Measurements from ENCODE around the gene MED31. TPM values are rescaled to one million over a fixed set of nuclear protein-coding genes. Genes with fewer than 3 reads are reported as not detected.

MED31 gene
- total RNA-seq, 1 donor from 2014 or later: not detected

DNA sequence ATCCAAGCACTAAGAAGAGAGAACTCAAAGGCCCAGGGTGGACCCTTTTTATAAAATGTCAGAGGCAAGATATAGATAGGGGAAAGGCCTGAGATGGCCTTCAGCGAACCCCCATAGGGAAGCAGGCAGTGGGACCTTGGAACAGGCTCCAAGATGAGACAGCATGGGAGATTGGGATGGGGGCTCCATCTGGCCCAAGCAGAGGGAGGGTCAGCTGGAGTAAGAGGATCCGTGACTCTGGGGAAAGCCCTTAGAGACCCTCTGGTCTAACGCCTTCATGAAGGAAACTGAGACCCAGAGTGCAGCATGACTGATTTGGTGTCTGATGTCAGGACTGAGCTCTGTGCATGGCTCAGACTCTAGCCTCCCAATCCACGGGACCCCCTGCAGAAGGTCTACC, 30.9 kb upstream of the MED31 start:
- no peaks in the 10 kb centered on the region for H3K4me1 ChIP-seq
- no peak overlapping the region for H3K4me3 ChIP-seq
- no peaks in the 10 kb centered on the region for H3K36me3 ChIP-seq
- no peaks in the 10 kb centered on the region for H3K9me3 ChIP-seq
- DNase-seq (ENCODE audit: low spot score in 2 of 2): no peak
- TF ChIP-seq, protein P1, sequence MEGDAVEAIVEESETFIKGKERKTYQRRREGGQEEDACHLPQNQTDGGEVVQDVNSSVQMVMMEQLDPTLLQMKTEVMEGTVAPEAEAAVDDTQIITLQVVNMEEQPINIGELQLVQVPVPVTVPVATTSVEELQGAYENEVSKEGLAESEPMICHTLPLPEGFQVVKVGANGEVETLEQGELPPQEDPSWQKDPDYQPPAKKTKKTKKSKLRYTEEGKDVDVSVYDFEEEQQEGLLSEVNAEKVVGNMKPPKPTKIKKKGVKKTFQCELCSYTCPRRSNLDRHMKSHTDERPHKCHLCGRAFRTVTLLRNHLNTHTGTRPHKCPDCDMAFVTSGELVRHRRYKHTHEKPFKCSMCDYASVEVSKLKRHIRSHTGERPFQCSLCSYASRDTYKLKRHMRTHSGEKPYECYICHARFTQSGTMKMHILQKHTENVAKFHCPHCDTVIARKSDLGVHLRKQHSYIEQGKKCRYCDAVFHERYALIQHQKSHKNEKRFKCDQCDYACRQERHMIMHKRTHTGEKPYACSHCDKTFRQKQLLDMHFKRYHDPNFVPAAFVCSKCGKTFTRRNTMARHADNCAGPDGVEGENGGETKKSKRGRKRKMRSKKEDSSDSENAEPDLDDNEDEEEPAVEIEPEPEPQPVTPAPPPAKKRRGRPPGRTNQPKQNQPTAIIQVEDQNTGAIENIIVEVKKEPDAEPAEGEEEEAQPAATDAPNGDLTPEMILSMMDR (IDR thresholded peaks at IDR 0.05): no peak
- H3K27ac ChIP-seq: no peak overlapping the region
- intact Hi-C loops (cut with DNase I): no loop called here
- H3K27me3 ChIP-seq: no peaks in the 10 kb centered on the region

DNA sequence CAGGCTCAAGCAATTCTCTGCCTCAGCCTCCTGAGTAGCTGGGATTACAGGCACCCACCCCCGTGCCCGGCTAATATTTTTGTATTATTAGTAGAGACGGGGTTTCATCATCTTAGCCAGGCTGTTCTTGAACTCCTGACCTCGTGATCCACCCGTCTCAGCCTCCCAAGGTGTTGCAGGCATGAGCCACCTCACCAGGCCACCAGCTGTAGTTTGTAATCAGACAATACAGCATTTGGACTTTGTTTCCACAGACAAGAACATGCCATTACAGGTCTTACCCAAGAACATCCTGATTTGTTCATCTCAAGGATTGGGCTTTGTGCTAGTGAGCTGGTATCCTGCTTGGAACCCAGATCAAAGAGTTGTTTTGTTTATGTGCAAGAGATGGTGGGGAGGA, 30.3 kb upstream of the MED31 start:
- Histone ChIP-seq H3K9me3 (no peaks in the 10 kb centered on the region), H3K4me1 (no peaks in the 10 kb centered on the region), H3K27me3 (no peaks in the 10 kb centered on the region), H3K27ac (no peak overlapping the region), H3K36me3 (no peaks in the 10 kb centered on the region), H3K4me3 (no peak overlapping the region)
- intact Hi-C loops (cut with DNase I): no loop called here
- no peak for DNase-seq (ENCODE audit: low spot score in 2 of 2)
- TF ChIP-seq, protein P1 (IDR thresholded peaks at IDR 0.05): no peak

DNA sequence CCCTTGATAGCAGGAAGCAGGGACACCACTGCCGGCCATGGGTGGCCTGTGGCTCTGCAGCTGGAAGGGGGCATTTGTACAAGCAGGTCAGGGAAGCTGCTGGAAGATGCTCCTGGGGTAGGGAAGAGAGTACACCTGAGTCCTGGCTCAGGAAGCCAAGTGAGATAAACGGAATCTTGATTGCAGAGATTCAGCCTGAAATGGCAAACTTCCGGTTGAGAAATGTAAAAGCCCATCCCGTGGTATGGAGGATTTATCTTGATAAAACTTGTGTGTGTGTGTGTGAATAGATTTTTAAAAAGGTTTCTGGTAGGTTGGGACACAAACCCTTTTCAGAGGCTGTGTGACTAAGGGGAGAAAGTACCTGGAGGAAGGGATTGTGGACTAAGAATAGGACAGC, 29.8 kb upstream of the MED31 start:
- Histone ChIP-seq H3K27ac (no peak overlapping the region), H3K4me1 (no peaks in the 10 kb centered on the region)
- intact Hi-C loops (cut with DNase I): no loop called here

DNA sequence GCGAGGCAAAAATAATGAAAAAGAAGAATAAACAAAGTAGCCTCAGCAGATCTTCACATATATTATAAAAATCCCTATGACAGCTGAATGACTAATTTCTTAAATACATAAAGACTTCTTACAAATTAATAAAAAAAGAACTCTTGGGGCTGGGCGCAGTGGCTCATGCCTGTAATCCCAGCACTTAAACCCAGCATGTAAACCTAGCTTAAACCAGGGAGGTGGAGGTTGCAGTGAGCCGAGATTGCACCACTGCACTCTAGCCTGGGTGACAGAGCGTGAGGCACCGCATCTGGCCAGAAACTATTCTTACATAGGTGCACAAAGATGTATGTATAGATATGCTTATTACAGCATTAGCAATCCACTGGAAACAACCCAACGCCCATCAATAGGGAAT, 27.8 kb upstream of the MED31 start:
- intact Hi-C loops (cut with DNase I): no loop called here
- H3K4me3 ChIP-seq: no peak overlapping the region
- H3K9me3 ChIP-seq: no peaks in the 10 kb centered on the region
- H3K4me1 ChIP-seq: no peaks in the 10 kb centered on the region
- H3K27me3 ChIP-seq: no peaks in the 10 kb centered on the region
- no peak overlapping the region for H3K27ac ChIP-seq
- no peaks in the 10 kb centered on the region for H3K36me3 ChIP-seq
- no peak for DNase-seq (ENCODE audit: low spot score in 2 of 2)
- TF ChIP-seq, protein P1 (IDR thresholded peaks at IDR 0.05): no peak

More for the DNA sequence above, 29.8 kb upstream of the MED31 start:
- no peak overlapping the region for H3K4me3 ChIP-seq
- DNase-seq (ENCODE audit: low spot score in 2 of 2): no peak
- TF ChIP-seq, protein P1 (IDR thresholded peaks at IDR 0.05): no peak
- no peaks in the 10 kb centered on the region for H3K36me3 ChIP-seq
- no peaks in the 10 kb centered on the region for H3K27me3 ChIP-seq
- no peaks in the 10 kb centered on the region for H3K9me3 ChIP-seq

DNA sequence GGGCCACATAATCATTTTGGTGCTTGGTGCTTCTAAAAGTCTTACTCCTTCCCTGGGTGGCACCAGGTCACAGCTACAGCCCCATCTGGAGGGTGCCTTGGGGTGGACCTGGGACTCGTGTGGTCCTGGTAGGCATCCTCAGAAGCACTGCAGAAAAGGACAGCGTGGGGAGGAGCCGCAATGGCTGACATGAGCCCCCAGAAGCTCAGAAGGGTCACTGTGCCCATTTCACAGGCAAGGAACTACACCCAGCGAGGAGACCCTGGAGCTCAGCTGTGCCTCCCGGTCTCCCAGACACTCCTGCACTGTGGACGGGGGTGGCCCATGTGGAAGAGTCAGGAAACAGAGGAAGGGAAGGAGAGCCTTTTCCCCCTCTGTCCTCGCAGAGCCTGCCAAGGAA, 26.5 kb upstream of the MED31 start:
- DNase-seq (ENCODE audit: low spot score in 2 of 2): no peak
- Histone ChIP-seq H3K36me3 (no peaks in the 10 kb centered on the region), H3K4me3 (no peak overlapping the region), H3K9me3 (no peaks in the 10 kb centered on the region), H3K27me3 (no peaks in the 10 kb centered on the region), H3K4me1 (no peaks in the 10 kb centered on the region), H3K27ac (no peak overlapping the region)
- TF ChIP-seq, protein P1 (IDR thresholded peaks at IDR 0.05): no peak
- intact Hi-C loops (cut with DNase I): no loop called here

DNA sequence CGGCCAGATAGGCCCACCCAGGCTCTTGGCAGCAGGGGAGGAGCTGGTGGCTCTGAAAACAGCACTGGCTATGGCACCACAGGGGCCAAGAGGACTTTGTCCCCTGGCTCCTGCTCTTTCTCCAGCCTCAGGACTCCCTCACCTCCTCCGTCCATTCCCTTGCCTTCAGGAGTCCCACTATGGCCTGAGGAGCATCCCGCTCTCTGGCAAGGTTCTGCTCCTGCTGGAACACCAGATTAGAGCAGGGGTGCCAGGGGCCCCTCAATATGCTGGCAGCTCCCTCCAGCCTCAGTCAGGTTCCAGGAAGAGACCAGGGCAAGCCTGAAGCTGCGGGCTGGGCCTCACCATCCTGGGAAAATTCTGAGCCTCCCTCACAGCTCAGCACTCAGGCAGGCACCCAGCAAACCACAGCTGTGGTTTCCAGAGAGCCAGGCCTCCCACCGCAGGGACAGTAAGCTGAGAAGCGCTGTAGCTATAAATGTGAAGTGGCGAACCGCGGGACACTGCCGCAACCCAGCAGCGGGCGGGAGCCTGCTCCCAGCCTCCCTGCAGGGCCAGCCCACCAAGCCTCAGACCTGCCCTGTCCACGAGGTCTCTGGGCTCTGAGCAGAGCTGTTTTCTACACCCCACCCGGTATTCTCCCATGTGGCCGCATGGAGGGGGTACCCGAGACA, 25.9 kb upstream of the MED31 start:
- Histone ChIP-seq H3K36me3 (no peaks in the 10 kb centered on the region), H3K4me1 (no peaks in the 10 kb centered on the region), H3K27ac (no peak overlapping the region), H3K27me3 (no peaks in the 10 kb centered on the region), H3K9me3 (no peaks in the 10 kb centered on the region), H3K4me3 (no peak overlapping the region)
- intact Hi-C loops (cut with DNase I): no loop called here
- DNase-seq (ENCODE audit: low spot score in 2 of 2): no peak
- TF ChIP-seq, protein P1 (IDR thresholded peaks at IDR 0.05): no peak
